HG03439 (cell line): ENCODE measurements around the gene PTGR3.

ENCODE experiments used
- ATAC-seq: cut with Tn5 transposase; IDR thresholded peaks from one replicate; pipeline ENCODE4 v1.9.1; 2021; ENCODE audit warnings: mild to moderate bottlenecking, moderate library complexity; ENCODE audit not compliant: unreplicated experiment

Gene PTGR3

DNA sequence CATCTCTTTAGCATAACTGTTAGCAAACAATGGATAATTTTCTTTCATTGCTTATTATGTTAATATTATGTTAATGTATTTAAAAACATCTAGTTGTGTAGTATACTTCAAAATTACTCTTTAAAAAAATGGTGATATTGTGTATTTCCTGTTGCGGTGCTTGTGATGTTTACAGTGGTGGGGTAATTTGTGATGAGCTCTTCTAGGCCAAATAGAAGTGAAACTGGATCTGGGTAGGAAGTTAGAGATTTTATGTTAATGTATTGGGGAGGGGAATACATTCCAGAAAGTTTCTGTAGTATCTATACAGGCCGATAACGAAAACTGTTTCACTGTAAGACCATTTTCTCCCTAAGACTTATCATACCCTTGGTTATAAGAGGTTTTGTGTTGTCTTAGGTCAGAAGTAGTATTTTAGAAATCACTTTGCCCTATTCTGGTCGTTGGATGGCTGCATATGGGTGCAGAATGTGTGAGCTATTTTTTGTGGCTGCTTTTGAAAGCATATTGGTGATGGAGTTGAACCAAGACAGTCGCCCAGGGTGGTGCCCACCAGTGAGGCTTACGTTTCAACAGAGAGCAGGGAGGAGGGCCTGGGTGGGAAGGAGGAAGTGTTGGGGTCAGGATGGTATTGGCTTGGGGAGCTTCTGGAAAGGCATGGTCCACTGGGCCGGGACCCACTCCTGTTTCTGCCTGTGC, 7.4 kb upstream of the PTGR3 start:
- ATAC-seq: no peak

GRCh38 chr18:75215663-75216062, 6.7 kb upstream of the PTGR3 start:
- no peak for ATAC-seq

DNA sequence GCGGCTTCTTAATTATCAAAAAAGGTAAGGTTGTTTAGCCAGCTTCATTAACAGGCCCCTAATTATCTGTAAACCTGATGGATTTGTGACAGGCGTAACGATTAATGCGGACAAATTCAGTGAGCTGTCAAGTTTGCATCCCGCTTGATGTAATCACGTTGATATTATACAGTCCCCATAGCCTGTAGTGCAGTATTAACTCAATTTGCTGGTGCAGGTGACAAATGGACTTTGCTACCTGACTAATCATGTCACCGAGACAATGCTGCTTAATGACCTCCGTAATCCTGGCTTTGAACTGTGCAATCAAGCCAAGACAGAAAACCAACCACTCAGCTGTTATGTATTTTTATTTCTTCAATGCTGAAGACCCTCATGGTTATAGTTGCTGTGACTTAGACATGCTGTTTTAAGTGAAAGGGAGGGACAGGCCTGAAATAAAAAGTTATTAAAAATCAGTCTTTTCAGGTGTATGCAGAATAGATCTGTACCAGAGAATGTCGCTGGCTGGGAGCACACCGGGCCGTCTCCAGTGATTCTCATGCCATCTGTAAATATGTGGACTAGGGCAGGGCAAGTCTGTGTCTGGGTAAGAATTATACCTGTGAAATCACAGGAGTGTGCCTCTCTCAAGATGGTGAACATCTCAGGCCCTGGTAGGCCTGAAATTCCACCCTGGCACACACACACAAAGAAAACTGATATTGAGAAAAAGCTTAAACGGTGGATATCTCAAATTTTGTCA, 6.0 kb upstream of the PTGR3 start:
- ATAC-seq: no peak

GRCh38 chr18:75214332-75214690, 5.4 kb upstream of the PTGR3 start:
- no peak for ATAC-seq

GRCh38 chr18:75213611-75214331, 4.8 kb upstream of the PTGR3 start:
- ATAC-seq: no peak

GRCh38 chr18:75212751-75213090, 3.8 kb upstream of the PTGR3 start:
- ATAC-seq: no peak

DNA sequence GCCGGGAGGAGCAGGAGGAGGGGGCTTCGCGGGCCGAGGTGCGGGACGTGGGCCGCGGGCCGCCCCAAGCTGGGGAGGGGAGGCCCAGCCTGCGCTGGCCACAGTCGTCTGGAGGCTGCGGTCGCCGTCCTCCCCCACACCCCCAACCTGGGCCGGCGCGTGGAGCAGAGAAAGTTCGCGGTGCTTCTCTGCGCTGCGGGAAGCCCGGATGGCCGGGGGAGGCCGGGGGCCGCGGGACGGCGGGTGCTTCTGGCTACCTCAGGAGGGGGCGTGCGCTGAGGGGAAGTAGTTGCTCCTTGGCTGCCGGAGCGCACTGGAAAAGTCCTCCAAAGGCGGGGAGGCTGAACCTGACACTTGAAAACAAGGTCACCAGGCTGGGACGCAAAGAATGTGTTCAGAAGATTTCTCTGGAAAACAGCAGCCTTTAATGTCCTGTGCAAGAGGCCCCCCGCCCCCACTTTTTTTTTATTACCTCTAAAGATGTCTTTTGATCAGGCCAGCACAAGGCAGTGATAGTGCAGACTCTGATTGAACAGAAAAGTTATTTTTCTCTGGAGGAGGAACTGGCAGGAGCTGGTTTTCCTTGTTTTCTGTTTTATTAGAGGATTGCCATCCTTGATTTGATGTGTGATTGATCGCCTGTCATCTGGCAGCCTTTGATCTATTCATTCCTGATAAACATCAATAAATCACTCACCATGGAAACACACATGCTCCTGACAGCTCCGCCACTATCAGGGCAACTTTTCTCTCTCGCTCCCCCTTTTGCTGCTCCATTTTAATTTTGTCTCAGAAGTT, 3.2 kb upstream of the PTGR3 start:
- ATAC-seq: no peak

DNA sequence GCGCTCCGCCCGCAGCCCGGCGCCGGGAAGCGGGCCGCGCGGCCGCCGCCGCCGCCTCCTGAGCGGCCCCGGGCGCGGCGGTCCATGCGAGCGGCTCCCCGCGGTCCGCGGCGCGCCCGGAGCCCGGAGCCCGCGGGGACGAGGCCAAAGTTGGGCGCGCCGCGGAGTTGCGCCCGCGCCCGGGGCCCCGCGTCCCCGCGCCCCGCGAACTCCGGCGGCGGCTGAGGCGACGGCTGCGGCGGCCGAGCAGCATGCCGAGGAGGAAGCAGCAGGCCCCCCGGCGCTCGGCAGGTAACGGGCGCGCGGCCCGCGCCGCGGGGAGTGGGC, 2.6 kb upstream of the PTGR3 start:
- no peak for ATAC-seq

- no peak for ATAC-seq
These were observed 2.2 kb upstream of the PTGR3 start for GRCh38 chr18:75211002-75211621.

DNA sequence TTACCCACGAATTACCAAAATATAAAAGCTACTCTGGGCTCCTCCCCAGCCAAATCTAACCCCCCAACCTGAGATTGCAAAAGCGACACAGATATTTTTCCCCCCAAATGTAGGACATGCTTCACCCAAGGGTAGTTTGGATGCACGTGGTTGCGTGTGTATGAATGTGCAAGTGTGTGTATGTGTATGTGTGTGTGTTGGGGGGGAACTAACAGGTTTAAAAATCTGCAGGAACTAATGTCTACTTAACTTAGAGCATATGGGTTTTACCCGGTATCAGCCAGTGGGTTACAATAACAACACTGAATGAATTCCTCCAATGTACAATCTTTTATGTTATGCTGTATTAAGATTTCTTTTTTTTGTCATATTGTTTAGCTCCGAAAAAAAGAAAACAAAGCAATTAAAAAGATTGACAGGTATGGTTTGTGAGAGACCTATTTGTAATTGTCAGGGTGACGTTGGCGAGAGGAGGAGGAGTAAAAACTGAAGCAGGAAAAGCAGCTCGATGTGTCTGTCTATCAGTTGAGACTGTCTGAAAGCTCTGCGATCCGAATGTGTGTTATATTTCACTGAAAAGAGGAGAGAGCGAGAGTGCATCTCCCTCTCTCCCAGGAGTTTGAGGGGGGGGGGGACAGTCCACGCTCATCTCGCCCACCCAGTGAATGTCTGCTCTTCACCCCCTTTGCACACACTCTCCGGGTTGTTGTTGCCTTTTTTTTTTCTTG, 1.5 kb upstream of the PTGR3 start, which contains the start of gene TSHZ1:
TSS of gene TSHZ1 (plus strand) at position 524 of the 728 bp plus-strand sequence. CDS start 1,080 bp downstream, outside the sequence.
- peak; percentile 32 for ATAC-seq

GRCh38 chr18:75209951-75210258, 966 bp upstream of the PTGR3 start:
- ATAC-seq: no peak

DNA sequence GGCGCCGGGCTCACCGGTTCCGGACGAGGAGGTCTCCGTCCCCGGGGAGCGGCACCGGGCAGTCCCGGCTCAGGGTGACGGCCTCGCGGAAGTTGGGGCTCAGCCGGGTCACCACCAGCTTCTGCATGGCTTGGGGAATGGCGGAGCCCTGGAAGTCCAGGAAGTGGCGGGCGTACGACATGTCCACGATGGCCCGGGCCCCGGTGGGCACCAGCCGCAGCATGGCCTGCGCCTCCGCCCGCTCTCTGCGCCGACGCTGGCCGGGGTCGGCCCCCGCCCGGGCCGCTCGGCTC, 157 bp downstream of the PTGR3 start:
- no peak for ATAC-seq

DNA sequence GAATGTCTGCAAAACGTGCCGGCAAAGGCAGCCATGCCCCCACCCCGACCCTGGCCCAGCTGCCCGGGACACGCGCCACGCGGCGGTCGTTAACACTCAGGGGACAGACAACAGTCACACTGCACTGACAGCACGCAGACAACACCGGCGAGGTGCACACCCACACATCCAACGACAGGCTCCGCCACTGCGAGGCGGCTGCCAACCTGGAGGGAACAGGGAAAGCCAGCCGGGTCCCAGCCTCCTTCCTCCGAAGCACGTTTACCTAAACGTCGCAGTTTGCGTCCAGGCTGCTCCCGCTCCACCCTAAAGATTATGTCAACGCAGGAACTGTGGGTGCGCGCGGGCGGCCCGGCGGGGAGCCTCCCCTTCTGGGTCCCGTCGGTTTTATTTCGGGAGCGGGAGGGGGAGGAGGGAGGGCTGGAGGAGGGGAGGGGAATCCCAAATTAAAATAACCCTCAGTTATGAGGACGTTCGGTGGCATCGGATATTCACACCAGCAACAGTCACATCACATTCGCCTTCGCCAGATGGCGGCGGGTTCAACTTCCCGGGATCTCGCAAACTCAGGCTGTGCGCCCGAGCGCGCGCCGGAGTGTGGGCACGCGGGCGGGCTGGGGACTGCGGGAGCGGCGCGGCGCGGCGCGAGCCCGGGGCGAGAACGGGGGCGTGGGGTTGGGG, 644 bp downstream of the PTGR3 start:
- peak; percentile 1 for ATAC-seq

DNA sequence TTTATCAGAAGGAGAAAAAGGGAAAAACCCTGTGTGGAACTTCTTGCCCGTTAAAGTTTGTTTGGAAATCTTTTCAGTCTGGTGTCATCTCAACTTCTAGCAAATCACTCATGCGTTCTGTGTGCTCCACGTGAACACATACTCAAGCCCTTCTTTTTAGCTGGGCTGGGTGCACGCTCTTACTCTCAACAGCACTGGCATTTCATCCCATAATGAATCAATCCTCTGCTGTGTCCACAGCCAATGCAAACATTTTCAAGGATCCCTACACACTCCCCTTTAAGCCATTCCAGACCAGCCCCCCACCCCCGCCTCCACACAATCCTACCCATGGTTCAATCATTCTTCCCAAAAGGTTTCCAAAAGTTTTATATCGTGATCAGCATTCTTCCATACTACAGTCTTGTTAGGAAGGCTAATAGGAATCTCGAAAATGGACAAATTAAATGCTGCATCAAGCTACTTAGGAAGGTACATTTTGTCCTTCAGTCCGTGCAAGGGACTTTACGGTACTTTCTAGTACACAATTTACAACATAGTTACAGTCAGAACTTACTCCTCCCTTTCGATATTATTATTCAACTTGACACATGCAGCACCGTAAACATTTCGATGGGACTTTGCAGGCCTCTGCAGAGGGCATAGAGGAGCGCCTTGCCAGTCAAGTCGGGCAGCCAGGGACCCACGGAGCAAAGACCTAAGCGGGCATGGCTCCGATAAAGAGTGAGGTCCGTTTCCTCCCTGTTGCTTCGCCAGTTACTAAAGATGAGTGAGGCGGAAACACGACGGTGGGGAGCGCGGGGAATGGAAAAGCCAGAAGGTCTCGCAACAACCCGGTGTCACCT, 1.4 kb downstream of the PTGR3 start:
- no peak for ATAC-seq

DNA sequence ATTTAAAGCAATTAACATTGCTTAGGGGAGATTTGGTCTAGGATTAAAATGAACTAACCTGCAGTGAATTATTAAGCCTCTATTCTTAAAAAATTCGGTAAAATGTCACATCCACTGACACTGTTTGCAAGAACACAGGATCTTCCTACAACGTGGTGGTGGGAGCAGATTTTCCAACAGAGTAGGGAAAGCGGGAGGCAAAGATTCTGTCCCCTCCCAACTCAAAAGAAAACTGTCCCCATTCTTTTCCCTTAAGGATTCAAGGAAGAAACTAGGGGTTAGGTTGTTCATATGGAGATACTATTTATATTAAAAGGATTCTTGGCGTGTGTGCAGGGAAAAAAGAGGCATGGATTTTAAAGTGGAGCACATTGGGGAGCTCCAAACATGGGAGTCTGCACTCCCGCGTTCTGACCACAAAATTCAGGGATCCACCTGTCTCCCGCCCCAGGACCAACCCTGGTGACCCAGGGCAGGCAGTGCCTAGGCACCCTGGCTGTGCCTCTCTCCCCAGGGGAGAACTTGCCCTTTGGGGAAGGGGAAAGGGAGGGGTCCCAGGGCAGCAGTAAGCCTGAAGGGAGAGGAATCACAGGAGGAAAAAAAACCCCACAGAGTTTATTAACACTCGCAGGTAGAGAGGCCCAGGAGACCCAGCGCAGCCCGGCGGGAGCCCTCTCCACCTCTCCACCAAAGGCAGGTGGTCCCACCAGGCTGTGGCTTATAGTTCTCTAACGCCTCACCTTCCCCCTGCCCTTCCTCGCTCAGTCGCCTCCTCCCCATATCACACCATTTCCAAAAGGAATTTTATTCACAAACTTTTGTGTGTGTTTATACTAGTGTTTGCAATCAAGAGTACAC, 2.3 kb downstream of the PTGR3 start:
- ATAC-seq: no peak

DNA sequence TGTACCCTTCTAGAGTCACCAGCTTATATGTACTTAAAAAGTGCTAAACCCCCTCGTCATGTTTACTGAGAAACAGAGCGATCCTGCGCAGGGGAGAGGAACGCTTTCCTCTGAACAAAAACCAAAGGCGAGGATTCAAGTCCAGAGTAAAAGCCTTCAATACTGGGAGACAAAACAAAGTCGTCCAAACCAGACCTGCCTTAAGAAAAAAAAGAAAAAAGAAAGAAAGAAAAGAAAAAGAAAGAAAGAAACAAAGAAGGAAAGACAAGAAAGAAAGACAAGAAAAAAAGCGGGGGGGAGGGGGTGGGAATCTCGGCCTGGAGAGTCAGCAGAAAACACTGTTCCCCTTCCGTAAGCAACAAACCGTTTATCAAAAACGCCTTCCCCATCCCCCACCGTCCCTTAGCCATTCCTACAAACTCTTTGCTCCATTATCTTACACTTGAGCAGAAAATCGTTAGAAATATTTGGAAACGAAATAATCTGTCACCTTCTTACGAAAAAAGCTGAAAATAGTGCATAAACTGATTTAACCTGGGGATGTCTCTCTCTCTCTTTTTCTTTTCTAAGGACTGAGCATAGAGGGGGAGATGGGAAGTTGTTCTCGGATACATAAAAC, 3.3 kb downstream of the PTGR3 start:
- ATAC-seq: no peak

DNA sequence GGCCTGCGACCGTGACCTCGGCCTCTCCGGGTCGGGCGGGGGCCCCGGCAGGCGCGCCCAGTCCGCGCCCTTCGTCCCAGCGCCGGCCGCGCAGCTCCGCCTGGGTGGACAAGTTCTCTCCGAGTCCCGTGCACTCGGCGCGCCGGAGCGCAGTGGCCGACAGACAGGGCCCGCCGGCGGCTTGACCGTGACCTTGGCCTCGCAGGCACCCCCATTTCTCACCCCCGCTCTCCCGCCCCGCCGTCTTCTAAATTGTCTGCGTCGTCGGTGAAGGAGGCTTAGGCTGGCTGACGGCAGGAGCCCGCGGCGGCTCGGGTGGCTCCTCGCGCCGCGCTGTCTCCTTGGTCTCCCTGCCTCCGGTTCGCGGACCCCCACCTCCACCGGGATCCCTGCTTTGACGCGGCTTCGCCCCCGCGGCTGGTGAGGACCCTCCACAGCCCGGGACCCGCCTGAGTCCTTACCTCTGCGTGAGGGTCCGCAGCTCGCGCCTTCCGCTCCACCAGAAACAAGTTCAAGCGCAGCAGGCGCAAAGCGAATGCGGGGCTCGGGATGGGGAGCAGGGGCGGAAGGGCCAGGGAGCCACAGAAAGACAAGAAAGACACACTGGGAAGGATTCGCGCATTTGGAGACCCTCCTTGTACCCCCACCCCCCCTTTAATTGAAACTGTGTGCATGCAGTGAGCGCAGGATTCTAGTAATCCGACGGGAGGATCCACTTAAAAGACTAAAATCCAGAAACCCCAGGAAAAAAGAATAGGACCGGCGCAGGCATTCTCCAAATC, 4.0 kb downstream of the PTGR3 start:
- no peak for ATAC-seq
